Right ventricle myocardium inferior (tissue), 1 donor: Measurements from ENCODE around the gene IPO8. TPM values are rescaled to one million over a fixed set of nuclear protein-coding genes. Genes with fewer than 3 reads are reported as not detected.
"Not testable (repeated sequence)": the region's sequence is repeated elsewhere in the genome, so short reads cannot be mapped to it uniquely, and the experiment has no call there.

ENCODE experiments used
- ATAC-seq: fragments of 200-7000 bp; cut with Tn5 transposase; one replicate; pipeline ENCODE4 v1.9.1; 2020; ENCODE audit warnings: mild to moderate bottlenecking, moderate library complexity
- DNase-seq: peaks from one replicate; pipeline ENCODE4 v3.0.0; 2021; ENCODE audit errors: missing footprints
- intact Hi-C: fragments of 100-400 bp; cut with DNase I; formaldehyde crosslinking; loops from one replicate; pipeline ENCODE4 v1.11.0; 2022
- total RNA-seq: library from RNA; stranded (reverse); fragmentation: NEBNext Ultra II Directional; extraction: Animal tissue kit (Norgen Biotek cat#: 25700); gene quantifications from one replicate; pipeline ENCODE4 v1.2.1, GENCODE V29; 2021
- donor health status: DM: no; HTN: yes; CAD: no; lungs with severe emphysema.

Gene IPO8
- total RNA-seq, 1 donor from 2014 or later, result 21.5 TPM

DNA sequence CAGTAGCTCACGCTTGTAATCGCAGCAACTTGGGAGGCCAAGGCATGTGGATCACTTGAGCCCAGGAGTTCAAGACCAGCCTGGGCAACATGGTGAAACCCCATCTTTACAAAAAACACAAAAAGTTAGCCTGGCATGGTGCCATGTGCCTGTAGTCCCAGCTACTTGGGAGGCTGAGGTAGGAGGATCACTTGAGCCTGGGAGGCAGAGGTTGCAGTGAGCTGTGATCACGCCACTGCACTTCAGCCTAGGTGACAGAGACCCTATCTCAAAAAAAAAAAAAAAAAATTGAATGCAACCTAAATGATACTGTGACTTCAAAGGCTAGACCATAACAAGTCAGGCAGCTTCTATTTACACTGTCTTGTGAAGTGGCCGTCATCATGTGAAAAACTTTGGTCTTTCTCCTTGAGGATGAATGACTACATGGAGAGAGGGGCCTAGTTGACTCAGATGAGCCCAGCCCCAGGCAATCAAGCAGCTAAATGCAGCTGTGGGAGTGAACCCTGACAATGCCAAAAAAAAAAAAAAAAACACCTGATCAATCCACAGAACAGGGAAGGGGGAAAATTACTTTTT, 73.9 kb downstream of the IPO8 start:
- intact Hi-C loops, DNase-seq, ATAC-seq: not testable (repeated sequence)

DNA sequence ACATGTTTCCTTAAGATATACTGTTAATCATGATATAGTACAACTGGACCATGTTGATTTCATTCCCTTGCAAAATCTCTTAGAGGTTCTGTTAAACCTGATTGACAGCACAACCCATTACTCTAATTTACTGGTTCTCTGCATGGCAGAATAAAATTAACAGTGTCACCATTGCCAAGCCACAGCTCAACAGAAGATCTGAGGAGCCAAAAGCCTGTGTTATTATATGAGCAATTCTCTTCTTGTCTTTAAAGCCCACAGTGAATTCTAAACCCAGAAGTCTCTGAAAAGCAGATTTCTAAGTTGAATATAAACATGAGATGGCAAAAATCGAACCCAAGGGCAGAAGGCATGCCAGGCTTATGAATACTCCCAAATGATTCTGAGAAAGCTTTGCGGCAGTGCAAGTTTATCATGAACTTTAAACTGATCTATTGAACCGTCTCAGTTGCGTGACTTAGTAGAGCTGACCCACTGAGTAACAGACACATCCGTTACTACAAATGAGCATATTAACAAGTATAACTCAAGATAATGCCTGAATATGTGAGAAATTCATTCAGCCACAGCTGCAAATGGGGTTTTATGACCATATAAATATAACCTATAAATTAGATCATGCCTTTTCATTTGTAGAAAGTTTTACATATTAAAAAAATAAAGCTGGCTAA, 78.2 kb downstream of the IPO8 start:
- intact Hi-C loops, result no loop called here
- ATAC-seq (no peak), DNase-seq (no peak)

DNA sequence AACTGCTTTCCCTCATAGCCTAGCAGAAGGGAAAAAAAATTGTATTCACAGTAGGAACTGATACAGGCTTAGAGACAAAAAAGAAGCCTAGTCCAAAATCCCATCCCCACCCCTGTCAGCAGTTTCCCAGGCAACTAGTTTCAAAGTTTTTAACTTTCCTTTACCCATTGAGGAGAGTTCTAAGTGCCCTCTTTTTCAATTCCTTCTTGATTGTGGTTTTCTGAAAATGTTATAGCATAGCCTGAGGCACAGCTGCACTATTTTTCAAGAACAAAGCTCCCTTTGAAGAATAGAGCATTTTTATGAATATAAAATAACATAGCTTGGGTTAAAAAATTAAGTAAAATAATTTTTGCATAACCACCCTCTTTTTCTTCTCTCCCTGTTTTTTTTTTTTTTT, 81.6 kb downstream of the IPO8 start:
- no peak for DNase-seq
- intact Hi-C loops, result no loop called here
- ATAC-seq, result no peak

DNA sequence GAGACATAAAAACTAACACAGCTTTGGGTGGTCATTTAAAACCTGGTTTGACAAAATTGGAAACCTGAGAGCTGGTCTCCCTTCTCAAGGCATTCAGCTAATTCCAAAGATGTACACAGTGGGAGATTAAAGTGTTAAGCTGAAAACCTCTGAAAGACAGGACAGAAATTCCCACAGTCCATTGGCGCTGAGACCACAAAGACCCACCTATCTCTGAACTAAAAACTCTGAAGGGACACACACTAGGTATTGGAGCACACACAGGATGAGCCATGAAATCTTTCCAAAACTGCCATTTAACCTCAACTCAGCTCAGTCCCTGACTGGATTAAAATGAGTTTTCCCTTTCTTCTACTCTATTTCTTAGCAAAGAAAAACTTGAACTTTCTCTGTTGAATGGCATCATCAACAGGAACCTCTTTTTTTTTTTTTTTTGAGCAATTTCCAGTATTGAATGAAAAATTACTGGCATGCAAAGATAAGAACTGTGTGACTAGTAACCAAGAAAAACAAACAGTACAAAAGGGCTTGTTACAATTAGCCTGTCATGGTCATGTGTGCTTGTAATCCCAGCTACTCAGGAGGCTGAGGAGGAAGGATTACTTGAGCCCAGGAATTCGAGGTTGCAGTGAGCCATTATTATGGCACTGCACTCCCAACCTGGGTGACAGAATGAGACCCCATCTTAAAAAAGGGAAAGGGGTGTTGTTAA, 82.4 kb downstream of the IPO8 start:
- DNase-seq (no peak), ATAC-seq (no peak)
- intact Hi-C loops, result no loop called here

DNA sequence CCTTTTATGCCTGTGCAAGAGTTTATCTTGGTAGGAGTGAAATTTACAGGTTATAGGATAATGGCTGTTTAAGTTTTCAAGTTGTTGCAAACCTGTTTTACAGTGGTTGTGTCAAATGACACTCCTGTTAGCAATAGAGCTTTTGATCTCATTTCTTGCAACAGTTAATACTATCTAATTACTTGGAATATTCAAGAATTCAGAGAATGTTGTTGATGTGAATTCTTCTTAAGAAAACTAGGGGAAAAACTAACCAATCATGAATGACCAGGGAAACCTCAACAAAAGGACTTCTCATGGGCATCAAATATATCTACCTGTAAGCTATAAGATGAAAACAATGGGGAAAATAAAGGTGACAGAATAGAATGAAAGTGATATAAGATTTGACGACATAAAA, 85.0 kb downstream of the IPO8 start:
- intact Hi-C loops, result no loop called here
- no peak for ATAC-seq
- DNase-seq, result no peak

DNA sequence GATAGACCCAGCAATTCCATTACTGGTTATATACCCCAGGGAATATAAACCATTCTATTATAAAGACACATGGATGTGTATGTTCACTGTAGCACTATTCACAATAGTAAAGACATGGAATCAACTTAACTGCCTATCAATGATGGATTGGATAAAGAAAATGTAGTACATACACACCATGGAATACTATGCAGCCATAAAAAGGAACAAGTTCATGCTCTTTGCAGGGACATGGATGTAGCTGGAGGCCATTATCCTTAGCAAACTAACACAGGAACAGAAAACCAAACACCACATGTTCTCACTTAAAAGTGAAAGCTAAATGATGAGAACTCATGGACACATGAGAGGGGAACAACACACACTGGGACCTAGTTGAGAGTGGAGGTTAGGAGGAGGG, 85.8 kb downstream of the IPO8 start:
- ATAC-seq, DNase-seq, intact Hi-C loops: not testable (repeated sequence)

DNA sequence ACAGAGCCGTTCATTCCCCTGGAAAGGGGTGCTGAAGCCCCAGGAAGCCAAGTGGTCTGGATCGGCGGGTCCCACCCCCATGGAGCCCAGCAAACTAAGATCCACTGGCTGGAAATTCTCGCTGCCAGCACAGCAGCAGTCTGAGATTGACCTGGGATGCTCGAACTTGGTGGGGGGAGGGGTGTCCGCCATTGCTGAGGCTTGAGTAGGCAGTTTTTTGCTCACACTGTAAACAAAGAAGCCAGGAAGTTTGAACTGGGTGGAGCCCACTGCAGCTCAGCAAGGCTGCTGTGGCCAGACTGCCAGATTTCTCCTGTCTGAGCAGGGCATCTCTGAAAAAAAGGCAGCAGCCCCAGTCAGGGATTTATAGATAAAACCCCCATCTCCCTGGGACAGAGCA, 91.4 kb downstream of the IPO8 start:
- intact Hi-C loops, DNase-seq, ATAC-seq: not testable (repeated sequence)

GRCh38 chr12:30603129-30603528, 92.5 kb downstream of the IPO8 start:
- intact Hi-C loops, result no loop called here
- DNase-seq (no peak), ATAC-seq (no peak)

DNA sequence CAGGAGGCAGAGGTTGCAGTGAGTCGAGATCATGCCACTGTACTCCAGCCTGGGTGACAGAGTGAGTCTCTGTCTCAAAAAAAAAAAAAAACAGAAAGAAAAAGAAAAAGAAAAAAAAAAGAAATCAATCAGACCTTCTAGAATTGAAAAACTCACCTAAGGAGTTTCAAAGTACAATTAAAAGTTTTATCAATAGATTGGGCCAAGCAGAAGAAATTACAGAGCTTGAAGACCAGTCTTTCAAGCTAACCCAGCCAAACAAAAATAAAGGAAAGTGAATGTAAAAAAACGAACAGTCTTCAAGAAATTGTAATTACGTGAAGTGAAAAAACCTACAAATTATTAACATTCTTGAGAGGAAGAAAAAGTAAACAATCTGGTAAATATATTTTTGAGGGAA, 93.0 kb downstream of the IPO8 start:
- intact Hi-C loops, result no loop called here
- DNase-seq, result no peak
- ATAC-seq, result no peak

DNA sequence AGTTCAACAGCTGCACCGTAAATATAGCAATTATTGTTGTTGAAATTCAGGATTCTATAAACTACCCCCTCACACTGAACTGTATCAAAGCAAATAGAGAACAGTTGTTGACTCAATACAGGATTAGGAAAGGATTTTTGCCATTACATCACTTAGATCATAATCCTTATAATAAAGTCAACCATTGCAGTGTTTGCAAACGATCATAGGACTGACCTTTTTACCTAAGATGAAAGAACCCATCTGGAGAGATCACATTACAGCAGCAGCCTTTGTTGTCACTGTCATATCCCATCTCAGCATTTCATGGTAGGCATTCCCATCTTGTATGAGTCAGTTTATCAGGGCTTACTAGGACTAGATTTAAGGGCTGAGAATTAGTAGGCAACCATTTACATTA, 96.1 kb downstream of the IPO8 start:
- no peak for ATAC-seq
- intact Hi-C loops, result no loop called here
- DNase-seq, result no peak

- DNase-seq (no peak), ATAC-seq (no peak)
- intact Hi-C loops, result no loop called here
These were observed 96.8 kb downstream of the IPO8 start for GRCh38 chr12:30598889-30599288.

DNA sequence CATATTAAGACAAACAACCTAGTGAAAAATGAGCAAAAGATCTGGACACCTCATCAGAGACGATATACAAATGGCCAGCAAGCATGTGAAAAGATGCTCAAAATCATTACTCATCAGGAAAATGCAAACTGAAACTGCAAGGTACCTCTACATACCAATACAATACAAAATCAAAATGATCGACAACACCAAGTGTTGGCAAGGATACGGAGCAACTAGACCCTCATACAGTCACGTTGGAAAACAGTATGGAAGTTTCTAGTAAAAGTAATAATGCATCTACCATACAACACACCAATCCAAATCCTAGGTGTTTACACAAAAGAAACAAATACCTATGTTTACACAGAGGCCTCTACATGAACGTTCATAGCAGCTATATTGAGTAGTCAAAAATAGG, 99.9 kb downstream of the IPO8 start:
- ATAC-seq (no peak), DNase-seq (no peak)
- intact Hi-C loops, result no loop called here

GRCh38 chr12:30594509-30594908, 101.2 kb downstream of the IPO8 start:
- ATAC-seq (no peak), DNase-seq (no peak)
- intact Hi-C loops, result no loop called here

- intact Hi-C loops, ATAC-seq, DNase-seq: not testable (repeated sequence)
These were observed 107.1 kb downstream of the IPO8 start for GRCh38 chr12:30588572-30588971.

GRCh38 chr12:30587782-30588181, 107.9 kb downstream of the IPO8 start:
- DNase-seq, result no peak
- ATAC-seq, result no peak
- intact Hi-C loops, result no loop called here

DNA sequence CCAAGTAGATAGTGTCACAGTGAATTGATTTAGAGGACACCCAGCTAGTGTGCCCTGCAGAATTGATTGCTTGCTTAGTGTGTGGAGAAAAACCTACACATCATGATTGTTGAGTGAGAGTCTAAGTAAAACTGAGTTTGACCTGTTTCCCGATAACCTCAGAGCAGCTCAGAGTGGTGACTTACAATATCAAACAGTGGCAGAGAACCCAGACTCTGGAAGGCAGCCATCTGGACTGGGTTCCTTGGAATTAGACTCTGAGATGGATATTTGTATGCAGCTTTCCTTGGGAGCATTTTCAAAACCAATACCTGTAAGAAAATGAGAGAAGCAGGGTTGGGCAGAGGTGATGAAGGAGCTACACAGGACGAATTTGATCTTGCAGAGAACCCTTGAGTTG, 109.8 kb downstream of the IPO8 start:
- intact Hi-C loops, result no loop called here
- ATAC-seq (no peak), DNase-seq (no peak)

GRCh38 chr12:30582943-30583342, 112.7 kb downstream of the IPO8 start:
- intact Hi-C loops, result no loop called here
- no peak for ATAC-seq
- DNase-seq, result no peak

DNA sequence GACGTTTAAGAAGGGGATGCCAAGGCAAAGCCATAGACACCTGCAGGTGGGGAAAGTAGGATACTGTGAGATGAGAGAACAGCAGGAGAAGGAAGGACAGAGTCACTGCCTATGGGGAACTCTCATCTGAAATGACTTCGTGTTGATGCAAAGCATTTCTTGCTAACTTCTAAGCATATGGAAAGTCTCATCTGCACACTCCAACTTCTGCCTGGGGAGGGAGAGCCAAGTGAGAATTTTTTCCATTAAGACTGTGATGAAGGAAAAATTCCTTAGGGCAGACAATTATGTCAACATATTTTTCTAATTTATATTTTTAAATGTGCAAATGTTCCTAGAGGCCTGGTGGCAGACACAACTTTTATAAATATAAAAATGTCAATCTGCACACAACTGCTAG, 115.3 kb downstream of the IPO8 start:
- intact Hi-C loops, result no loop called here
- ATAC-seq (no peak), DNase-seq (no peak)
